Right ventricle myocardium inferior (tissue), 1 donor: ENCODE results near the gene CCDC181. TPM values are rescaled to one million over a fixed set of nuclear protein-coding genes. Genes with fewer than 3 reads are reported as not detected.

Source experiments
- ATAC-seq: fragments of 200-7000 bp; cut with Tn5 transposase; one replicate; pipeline ENCODE4 v1.9.1; 2020; ENCODE audit warnings: mild to moderate bottlenecking, moderate library complexity
- DNase-seq: peaks from one replicate; pipeline ENCODE4 v3.0.0; 2021; ENCODE audit errors: missing footprints
- intact Hi-C: fragments of 100-400 bp; cut with DNase I; formaldehyde crosslinking; loops from one replicate; pipeline ENCODE4 v1.11.0; 2022
- total RNA-seq: library from RNA; stranded (reverse); fragmentation: NEBNext Ultra II Directional; extraction: Animal tissue kit (Norgen Biotek cat#: 25700); gene quantifications from one replicate; pipeline ENCODE4 v1.2.1, GENCODE V29; 2021
- donor health status: DM: no; HTN: yes; CAD: no; lungs with severe emphysema.

Gene CCDC181
- total RNA-seq, 1 donor from 2014 or later: 0.65 TPM

DNA sequence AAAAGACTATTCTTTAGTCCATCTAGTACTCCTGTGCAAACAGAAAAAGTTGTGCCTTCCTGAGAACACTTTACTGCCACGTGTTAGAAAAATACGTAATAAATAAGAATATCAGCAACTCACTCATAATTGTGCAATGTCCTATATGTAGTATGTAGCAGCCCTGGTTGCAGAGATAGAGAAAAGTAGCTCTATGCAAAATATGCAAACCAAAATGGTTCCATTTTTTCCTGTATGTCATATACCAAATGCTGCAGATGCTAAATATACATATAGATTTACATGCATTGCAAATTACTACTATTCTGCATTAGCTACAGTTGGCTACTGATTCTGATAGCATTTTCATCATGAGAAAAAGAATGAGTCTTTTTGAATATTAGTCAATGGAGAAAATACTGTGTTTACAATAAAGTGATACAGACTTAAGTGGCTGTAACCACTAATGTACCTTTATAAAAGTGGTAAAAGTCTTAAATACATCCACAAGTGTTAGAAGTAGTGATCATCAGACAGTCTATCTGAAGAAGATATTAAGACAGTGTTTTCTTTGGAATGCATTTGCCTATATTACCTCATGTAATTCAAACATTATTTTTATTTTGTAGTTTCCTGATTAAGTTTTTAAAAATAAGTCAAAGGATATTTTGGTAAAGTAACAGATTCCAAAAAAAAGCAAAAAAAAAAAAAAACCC lies 79.4 kb downstream of the CCDC181 start:
- intact Hi-C loops: loop anchor here (2.0 to 5.0 kb wide), 3 partner anchors 745 to 1006 kb away; no protein-coding TSS in a partner anchor
- ATAC-seq (no peak), DNase-seq (no peak)

DNA sequence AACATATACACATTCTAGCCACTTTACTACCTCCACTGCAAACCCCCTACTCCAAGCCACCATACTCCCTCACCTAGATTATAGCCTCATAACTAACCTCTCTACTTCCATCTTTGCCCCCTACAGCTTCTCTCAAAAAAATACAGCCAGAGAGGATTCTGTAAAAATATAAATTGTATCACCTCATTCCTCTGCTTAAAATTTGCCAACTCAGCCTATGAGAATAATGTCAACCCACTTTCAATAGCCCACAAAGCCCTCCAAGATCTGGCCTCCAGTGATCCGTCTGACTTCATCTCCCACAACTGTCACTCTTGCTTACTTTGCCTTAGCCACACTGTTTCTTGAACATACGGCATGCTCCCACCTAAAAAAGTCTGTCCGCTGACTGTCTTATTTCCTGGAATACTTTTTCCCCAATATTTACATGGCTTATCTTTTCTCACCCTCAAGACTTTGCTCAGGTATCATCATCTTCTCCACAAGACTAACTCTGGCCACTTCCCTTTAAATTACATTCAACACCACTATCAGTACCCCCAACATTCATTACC lies 81.2 kb downstream of the CCDC181 start:
- DNase-seq: no peak
- intact Hi-C loops: loop anchor here (5.0 kb wide), 2 partner anchors 909 to 1004 kb away; no protein-coding TSS in a partner anchor
- no peak for ATAC-seq

DNA sequence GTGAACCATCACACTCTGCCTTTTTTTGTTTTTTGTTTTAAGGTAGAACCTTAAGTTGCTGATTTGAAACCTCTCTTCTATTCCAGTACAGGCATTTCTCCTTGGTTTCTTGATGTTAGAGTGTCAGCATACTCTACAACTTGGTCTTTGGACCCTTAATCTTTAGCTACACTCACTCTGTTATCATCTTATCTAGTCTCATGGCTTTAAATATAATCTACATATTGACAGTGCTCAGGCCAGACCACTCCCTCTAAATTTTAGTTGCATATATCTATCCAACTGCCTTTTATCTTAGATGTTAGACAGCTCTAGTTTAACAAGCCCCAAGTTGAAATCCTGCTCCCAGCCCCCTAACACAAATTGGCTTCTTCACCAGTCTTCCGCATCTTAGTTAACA lies 81.8 kb downstream of the CCDC181 start:
- DNase-seq: no peak
- ATAC-seq: no peak
- intact Hi-C loops: loop anchor here (5.0 kb wide), 2 partner anchors 908 to 1003 kb away; no protein-coding TSS in a partner anchor

Other genes starting within 250 kb of the CCDC181 start
- 10.1 TPM for gene NME7, start 59.7 kb downstream of the CCDC181 start, total RNA-seq
- gene BLZF1, start 59.3 kb downstream of the CCDC181 start, total RNA-seq: 22.6 TPM
- 16.5 TPM for gene SLC19A2, start 58.5 kb upstream of the CCDC181 start, total RNA-seq
- gene F5, start 159.0 kb upstream of the CCDC181 start, total RNA-seq: 16.6 TPM
- gene SELP, start 202.7 kb upstream of the CCDC181 start, total RNA-seq: 7.1 TPM